Measurements from ENCODE around the gene CARD6. TPM values are rescaled to one million over a fixed set of nuclear protein-coding genes. Genes with fewer than 3 reads are reported as not detected.
"Not testable (repeated sequence)": the region's sequence is repeated elsewhere in the genome, so short reads cannot be mapped to it uniquely, and the experiment has no call there.

Gene CARD6
- total RNA-seq, 1 donor from 2014 or later: 0.82 TPM

DNA sequence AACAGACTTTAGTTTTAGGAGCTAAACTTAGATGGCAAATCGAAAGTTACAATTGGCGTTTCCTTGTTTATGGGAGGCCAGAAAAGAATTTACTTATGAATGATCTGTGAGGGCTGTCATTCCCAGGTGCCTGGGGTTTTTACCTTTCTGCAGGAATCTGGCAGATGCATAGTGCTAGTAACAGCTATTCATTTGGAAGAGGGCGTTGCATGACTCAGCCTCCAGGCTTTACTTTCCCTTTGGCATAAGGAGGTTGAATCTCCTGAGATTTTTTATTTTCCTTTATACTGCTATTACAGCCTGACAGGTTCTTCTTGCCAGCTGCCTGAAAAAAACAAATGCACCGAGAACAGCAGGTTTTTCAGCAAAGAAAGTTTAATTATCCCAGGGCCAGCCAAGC lies 30.0 kb downstream of the CARD6 start:
- FAIRE-seq (no peak), DNase-seq (ENCODE audit: low spot score in 2 of 2) (no peak)

DNA sequence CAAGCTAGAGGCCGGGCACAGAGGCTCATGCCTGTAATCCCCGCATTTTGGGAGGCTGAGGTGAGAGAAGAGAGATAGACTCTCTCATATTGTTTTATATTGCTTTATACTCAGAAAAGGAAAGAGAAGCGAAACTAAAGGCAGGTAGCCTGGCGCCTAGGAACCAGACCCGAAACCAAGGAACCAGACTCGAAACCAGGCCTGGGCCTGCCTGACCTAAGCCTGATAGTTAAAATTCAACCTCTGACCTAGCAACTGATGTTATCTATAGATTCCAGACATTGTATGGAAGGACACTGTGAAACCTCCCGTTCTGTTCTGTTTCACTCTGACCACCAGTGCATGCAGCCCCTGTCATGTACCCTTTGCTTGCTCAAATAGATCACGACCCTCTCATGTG lies 31.1 kb downstream of the CARD6 start:
- not testable (repeated sequence) for FAIRE-seq; DNase-seq (ENCODE audit: low spot score in 2 of 2)

- no peak for FAIRE-seq
- DNase-seq (ENCODE audit: low spot score in 2 of 2): no peak
Observed at GRCh38 chr5:40873286-40873880, 32.2 kb downstream of the CARD6 start.

GRCh38 chr5:40875958-40876357 lies 34.8 kb downstream of the CARD6 start:
- FAIRE-seq (no peak), DNase-seq (ENCODE audit: low spot score in 2 of 2) (no peak)

- FAIRE-seq (no peak), DNase-seq (ENCODE audit: low spot score in 2 of 2) (no peak)
Observed at GRCh38 chr5:40877371-40877988, 36.3 kb downstream of the CARD6 start.

DNA sequence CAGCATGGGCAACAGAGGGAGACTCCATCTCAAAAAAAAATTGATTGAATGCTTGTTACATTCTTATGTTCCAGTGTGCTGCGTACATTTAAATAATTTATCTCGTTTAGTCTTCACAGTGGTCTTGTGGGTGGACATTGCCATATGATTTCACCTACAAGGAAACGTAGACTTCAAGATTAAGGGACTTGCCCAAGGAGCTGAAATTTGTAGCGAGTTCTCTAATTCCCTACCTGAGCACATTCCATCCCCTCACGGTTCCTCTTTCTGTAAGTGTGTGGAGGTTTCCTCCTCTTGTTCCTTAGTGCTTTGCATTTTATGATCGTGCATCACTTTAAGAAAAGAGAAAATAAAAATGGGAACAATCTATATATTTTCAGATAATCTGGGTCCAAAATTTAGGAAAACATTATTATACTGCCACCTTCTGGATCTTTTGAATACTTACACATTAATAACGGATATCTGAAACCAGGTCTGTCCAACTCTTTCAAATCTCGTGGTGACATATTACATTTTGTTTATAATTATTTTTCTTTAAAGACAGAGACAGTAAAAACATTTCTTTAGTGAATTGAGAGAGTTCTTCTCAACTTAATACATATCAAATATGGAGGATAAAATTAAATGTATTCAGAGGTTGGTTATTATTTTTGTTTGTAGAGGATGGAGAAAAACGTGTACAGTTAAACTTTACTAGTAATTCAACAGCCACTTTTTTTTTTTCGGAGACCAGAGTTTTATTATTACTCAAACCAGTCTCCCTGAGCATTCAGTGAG lies 38.2 kb downstream of the CARD6 start:
- DNase-seq (ENCODE audit: low spot score in 2 of 2) (peak in 1 of 2 donors; percentile 30), FAIRE-seq (peak; percentile 85)

DNA sequence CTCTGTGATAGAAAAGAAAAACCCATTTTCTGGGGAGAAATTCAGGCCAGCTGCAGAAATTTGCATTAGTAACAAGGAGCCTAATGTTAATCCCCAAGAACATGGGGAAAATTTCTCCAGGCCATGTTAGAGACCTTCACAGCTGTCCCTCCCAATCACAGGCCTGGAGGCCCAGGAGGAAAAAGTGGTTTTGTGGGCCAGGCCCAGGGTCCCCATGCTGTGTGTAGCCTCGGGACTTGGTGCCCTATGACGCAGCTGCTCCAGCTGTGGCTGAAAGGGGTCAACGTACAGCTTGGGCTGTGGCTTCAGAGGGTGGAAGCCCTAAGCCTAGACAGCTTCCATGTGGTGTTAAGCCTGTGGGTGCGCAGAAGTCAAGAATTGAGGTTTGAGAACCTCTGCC lies 41.1 kb downstream of the CARD6 start:
- no peak for FAIRE-seq
- no peak for DNase-seq (ENCODE audit: low spot score in 2 of 2)

- not testable (repeated sequence) for DNase-seq (ENCODE audit: low spot score in 2 of 2); FAIRE-seq
Observed at GRCh38 chr5:40883051-40883450, 41.9 kb downstream of the CARD6 start.

DNA sequence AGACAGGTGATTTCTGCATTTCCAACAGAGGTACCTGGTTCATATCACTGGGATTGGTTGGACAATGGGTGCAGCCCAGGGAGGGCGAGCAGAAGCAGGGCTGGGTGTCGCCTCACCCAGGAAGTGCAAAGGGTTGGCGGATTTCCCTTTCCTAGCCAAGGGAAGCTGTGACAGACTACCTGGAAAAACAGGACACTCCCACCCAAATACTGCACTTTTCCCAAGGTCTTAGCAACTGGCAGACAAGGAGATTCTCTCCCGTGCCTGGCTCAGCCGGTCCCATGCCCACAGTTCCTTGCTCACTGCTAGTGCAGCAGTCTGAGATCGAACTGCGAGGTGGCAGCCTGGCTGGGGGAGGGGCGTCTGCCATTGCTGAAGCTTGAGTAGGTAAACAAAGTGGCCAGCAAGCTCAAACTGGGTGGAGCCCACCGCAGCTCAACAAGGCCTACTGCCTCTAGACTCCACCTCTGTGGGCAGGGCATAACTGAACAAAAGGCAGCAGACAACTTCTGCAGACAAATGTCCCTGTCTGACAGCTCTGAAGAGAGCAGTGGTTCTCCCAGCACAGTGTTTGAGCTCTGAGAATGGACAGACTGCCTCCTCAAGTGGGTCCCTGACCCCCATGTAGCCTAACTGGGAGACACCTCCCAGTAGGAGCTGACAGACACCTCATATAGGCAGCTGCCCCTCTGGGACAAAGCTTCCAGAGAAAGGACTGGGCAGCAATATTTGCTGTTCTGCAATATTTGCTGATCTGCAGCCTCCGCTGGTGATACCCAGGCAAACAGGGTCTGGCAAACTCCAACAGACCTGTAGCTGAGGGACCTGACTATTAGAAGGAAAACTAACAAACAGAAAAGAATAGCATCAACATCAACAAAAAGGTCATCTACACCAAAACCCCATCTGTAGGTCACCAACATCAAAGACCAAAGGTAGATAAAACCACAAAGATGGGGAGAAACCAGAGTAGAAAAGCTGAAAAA lies 54.6 kb downstream of the CARD6 start:
- not testable (repeated sequence) for FAIRE-seq; DNase-seq (ENCODE audit: low spot score in 2 of 2)

DNA sequence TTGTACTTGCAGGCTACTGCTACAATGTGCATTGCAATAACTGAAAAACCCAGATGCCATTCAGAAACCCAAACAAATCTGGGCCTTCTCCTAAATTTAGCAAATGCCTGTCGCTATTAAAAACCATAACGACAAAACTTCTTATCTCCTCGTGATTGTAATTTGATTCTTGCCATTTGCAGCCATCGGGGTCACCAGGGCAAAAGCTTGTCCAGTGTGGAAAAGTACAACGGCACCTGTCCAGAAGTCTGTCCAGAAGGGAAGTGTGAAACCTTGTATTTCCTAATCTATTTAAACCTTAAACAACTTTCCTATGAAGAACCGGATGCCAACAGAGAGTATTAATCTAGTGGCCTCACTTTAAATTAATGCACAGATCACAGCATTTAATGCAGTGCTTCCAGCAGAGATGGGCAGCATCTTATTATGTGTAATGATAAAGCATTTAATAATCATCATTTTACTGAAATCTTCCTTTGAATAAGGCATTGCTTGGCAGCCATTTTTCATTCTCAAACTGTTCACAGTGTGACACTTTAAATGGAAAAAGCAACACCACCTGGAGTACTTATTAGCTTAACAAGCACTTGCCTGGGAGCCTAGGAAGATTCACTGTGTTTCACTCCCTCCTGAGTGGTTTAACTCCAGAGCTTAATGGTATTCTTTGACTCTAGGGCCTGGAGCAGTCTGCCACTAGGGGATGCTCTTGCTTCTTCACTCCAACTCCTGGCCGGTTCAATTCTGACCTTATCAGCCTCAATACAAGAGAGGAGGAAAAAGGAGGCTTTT lies 63.2 kb downstream of the CARD6 start:
- DNase-seq (ENCODE audit: low spot score in 2 of 2) (peak in 1 of 2 donors; percentile 27), FAIRE-seq (no peak)

DNA sequence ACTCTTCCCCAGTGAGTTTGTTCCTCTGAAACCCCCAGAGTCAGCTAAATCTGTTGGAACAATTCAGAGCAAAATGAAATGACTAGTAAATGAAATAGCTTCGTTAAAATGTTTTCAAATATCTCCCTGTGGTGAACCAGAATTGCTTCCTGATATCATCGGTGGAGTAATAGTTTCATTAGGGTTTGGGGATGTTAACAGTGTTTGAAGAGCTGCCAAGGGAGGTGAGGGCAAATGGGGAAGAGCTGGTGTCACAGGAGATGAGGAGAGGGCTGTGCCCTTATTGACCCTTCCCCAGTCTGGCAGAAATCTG lies 63.8 kb downstream of the CARD6 start:
- FAIRE-seq (no peak), DNase-seq (ENCODE audit: low spot score in 2 of 2) (no peak)

- DNase-seq (ENCODE audit: low spot score in 2 of 2): no peak
- FAIRE-seq: no peak
Observed at GRCh38 chr5:40906351-40906751, 65.2 kb downstream of the CARD6 start.

- no peak for DNase-seq (ENCODE audit: low spot score in 2 of 2)
- FAIRE-seq: no peak
Observed at GRCh38 chr5:40909264-40909663, 68.1 kb downstream of the CARD6 start, which contains the start of gene C7. Gene C7, plus strand, starts transcription at chr5:40909497. Its CDS starts 114 bp downstream, at chr5:40909611.

DNA sequence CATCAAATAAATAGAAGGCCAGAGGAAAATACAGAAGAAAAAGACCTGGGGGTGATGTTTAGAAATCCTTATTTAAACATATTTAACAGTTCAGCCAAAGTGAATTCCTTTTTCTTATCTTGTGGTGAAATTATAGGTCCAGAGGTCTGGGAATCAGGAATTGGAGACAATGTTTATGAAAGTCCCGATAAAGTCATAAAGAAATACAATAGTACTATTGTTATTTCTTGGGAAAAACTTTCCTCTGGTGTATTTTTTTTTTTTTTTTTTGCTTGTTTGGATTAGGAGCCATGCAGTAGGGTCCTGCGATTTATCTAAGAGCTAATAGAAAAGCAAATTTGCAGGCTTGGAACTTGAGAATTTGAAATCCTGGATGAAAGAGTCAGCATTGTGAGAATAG lies 68.6 kb downstream of the CARD6 start:
- no peak for DNase-seq (ENCODE audit: low spot score in 2 of 2)
- FAIRE-seq: no peak

Small RNA genes lying within 50 kb of the gene (small RNA-seq; reads per million reads assigned to genes)
- 2.9 reads per million, percentile 87 among the genes with 10 or more reads in this experiment for gene SNORD72

Other genes starting within 250 kb of the CARD6 start
- 1.6 TPM for gene PTGER4, start 161.5 kb upstream of the CARD6 start, total RNA-seq
- gene TTC33, start 85.4 kb upstream of the CARD6 start, total RNA-seq: 64.4 TPM
- gene PRKAA1, start 43.0 kb upstream of the CARD6 start, total RNA-seq: 61.1 TPM
- 1,378 TPM for gene RPL37, start 6.1 kb upstream of the CARD6 start, total RNA-seq
- gene C7, start 68.1 kb downstream of the CARD6 start, total RNA-seq: 8.2 TPM
- gene MROH2B, start 230.0 kb downstream of the CARD6 start, total RNA-seq: not detected